CD4-positive, alpha-beta T cell (primary cell): Measurements from ENCODE around the gene FCAMR. TPM values are rescaled to one million over a fixed set of nuclear protein-coding genes. Genes with fewer than 3 reads are reported as not detected.
A peak's percentile ranks its signal among the peaks of the same experiment; 100 is the strongest.

Experiments
- ATAC-seq: fragments of 200-7000 bp; cut with Tn5 transposase; one replicate; pipeline ENCODE4 v1.10.0; 2022; ENCODE audit warnings: mild to moderate bottlenecking; ENCODE audit not compliant: poor library complexity
- CTCF ChIA-PET: fragments of 350-600 bp; sonication (Branson Sonifier 250); formaldehyde crosslinking; loops from one replicate; lab custom pipeline; 2021; ENCODE audit warnings: antibody characterized with exemption, inconsistent platforms; lab: Charles Lee
- POLR2A ChIA-PET: fragments of 350-600 bp; sonication (Branson Sonifier 250); formaldehyde crosslinking; loops from one replicate; lab custom pipeline; 2021; ENCODE audit warnings: antibody characterized with exemption, inconsistent platforms; lab: Charles Lee
- DNase-seq, 14 experiments: peaks; one replicate each; pipeline ENCODE4 v3.0.0-alpha.2; 2013 to 2020; ENCODE audit warnings: mixed read lengths in 2 of 14
- H3K27ac ChIP-seq, 2 donors: one replicate each; pipeline versions ENCODE4 v1.5.1 to v1.7.0; 2013; ENCODE audit warnings: low read length in 2 of 2, low read depth in 1 of 2, mild to moderate bottlenecking in 1 of 2
- H3K27me3 ChIP-seq, 2 experiments: 1 replicate in 1 of 2; 2 replicates in 1 of 2; pipeline versions ENCODE4 v1.6.1 to v1.7.0; 2013; ENCODE audit warnings: low read length in 2 of 2, control low read depth in 1 of 2, mild to moderate bottlenecking in 1 of 2, moderate library complexity in 1 of 2; ENCODE audit not compliant: insufficient read depth in 2 of 2, control insufficient read depth in 1 of 2
- H3K36me3 ChIP-seq: one replicate; pipeline ENCODE4 v1.6.1; 2013; ENCODE audit warnings: low read length, control low read depth; ENCODE audit not compliant: insufficient read depth
- H3K4me1 ChIP-seq: one replicate; pipeline ENCODE4 v1.6.1; 2013; ENCODE audit warnings: low read length, control low read depth; ENCODE audit not compliant: insufficient read depth
- H3K4me3 ChIP-seq: one replicate; pipeline ENCODE4 v1.5.1; 2013; ENCODE audit warnings: mild to moderate bottlenecking, low read length, moderate library complexity
- H3K9me3 ChIP-seq, 2 experiments: 1 replicate in 1 of 2; 2 replicates in 1 of 2; pipeline versions ENCODE4 v1.6.1 to v1.7.0; 2013; ENCODE audit warnings: low read length in 2 of 2, mild to moderate bottlenecking in 2 of 2, control low read depth in 1 of 2, moderate library complexity in 1 of 2; ENCODE audit not compliant: control insufficient read depth in 1 of 2, insufficient read depth in 1 of 2
- H3K27ac Mint-ChIP-seq: one replicate; pipeline ENCODE4 v1.8.0; 2020; ENCODE audit warnings: mixed read lengths
- H3K27me3 Mint-ChIP-seq: one replicate; pipeline ENCODE4 v1.8.0; 2021; ENCODE audit warnings: mixed read lengths
- H3K36me3 Mint-ChIP-seq: one replicate; pipeline ENCODE4 v1.8.0; 2021; ENCODE audit warnings: low read depth, mixed read lengths
- H3K4me1 Mint-ChIP-seq: one replicate; pipeline ENCODE4 v1.8.0; 2021; ENCODE audit warnings: low read depth, mixed read lengths
- H3K4me3 Mint-ChIP-seq: one replicate; pipeline ENCODE4 v1.8.0; 2020; ENCODE audit warnings: mild to moderate bottlenecking, mixed read lengths
- H3K9me3 Mint-ChIP-seq: one replicate; pipeline ENCODE4 v1.8.0; 2020; ENCODE audit warnings: mixed read lengths
- intact Hi-C, 2 experiments: fragments of 100-400 bp; cut with DNase I in 1 of 2; cut with micrococcal nuclease in 1 of 2; formaldehyde crosslinking; loops; one replicate each; pipeline versions ENCODE4 v1.15.1 to v1.9.0; 2023 to 2025; cut with DNase I, micrococcal nuclease
- total RNA-seq, 174 experiments: library from RNA in 2 of 174; stranded (reverse) in 2 of 174; gene quantifications; one replicate each; pipeline ENCODE4 v1.2.3 and lab custom pipeline; 2021 to 2026
- TF ChIP-seq, protein P1 (sequence below): fragments of 200-600 bp; IDR thresholded peaks from one replicate; pipeline ENCODE4 v1.8.0; 2022; ENCODE audit warnings: antibody characterized with exemption, mild to moderate bottlenecking

FCAMR gene
- total RNA-seq, 2 experiments from 2014 or later = not detected

GRCh38 chr1:207018707-207019106 lies 48.4 kb upstream of the FCAMR start:
- peaks cover 31% of the 10 kb centered on the region for H3K27me3 Mint-ChIP-seq
- Histone ChIP-seq H3K4me3 (no peak overlapping the region), H3K36me3 (no peaks in the 10 kb centered on the region), H3K4me1 (no peaks in the 10 kb centered on the region), H3K27ac (no peak overlapping the region), H3K27me3 (peaks cover 4 to 9% of the 10 kb centered on the region in 2 experiments), H3K9me3 (peaks cover 0 to 3% of the 10 kb centered on the region in 2 experiments)
- no peaks in the 10 kb centered on the region for H3K4me1 Mint-ChIP-seq
- ChIA-PET POLR2A (no interaction called here), CTCF (no interaction called here)
- no peaks in the 10 kb centered on the region for H3K36me3 Mint-ChIP-seq
- H3K27ac Mint-ChIP-seq = no peak overlapping the region
- no peak overlapping the region for H3K4me3 Mint-ChIP-seq
- intact Hi-C loops = no loop called here
- H3K9me3 Mint-ChIP-seq = no peaks in the 10 kb centered on the region
- TF ChIP-seq, protein P1, sequence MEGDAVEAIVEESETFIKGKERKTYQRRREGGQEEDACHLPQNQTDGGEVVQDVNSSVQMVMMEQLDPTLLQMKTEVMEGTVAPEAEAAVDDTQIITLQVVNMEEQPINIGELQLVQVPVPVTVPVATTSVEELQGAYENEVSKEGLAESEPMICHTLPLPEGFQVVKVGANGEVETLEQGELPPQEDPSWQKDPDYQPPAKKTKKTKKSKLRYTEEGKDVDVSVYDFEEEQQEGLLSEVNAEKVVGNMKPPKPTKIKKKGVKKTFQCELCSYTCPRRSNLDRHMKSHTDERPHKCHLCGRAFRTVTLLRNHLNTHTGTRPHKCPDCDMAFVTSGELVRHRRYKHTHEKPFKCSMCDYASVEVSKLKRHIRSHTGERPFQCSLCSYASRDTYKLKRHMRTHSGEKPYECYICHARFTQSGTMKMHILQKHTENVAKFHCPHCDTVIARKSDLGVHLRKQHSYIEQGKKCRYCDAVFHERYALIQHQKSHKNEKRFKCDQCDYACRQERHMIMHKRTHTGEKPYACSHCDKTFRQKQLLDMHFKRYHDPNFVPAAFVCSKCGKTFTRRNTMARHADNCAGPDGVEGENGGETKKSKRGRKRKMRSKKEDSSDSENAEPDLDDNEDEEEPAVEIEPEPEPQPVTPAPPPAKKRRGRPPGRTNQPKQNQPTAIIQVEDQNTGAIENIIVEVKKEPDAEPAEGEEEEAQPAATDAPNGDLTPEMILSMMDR = no peak
- DNase-seq (no peak), ATAC-seq (no peak)

DNA sequence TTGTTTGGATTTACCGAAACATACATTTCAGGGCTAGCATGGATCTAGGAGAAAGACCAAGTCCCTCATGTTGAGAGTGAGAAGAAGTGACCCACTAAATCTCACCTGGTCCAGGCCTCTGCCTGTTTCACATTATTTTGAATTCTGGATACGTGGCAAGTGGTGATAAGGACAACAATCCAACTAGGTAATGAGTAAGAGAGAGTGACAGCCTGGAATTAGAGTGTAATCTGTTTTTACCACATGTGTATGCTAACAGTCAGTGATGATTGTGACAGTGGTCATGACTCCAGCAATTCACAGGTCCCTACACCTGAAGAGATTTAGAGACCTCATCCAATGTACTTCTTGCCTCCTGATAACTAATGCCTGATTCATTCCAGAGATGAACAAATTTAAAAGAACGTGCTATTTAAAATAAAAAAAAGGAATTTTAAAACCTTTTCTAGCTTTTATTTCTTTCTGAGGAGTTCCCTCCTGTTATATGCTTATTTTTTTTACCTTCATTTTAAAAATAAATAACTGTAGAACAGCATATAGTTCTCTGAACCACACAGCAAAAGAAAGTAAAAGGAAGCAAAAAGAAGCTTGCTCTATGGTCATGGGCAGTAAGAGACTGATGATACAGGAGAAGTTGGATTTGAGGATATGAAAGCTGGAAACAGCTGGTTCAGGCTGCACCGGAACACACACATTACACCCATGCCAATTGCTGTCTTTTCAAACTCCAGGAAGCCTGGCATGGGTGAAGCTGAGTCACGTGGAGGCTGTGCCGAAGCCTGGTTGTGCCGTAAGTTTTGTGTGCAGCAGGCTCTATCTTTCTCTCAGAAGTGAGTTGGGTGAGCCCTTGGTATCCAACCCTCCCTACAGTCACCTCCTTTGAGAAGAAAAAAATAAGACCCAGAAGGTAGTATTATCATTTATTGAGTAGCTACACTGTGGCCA lies 47.6 kb upstream of the FCAMR start:
- Mint-ChIP-seq H3K4me1 (no peaks in the 10 kb centered on the region), H3K9me3 (no peaks in the 10 kb centered on the region), H3K27ac (no peak overlapping the region), H3K36me3 (no peaks in the 10 kb centered on the region), H3K27me3 (peaks cover 33% of the 10 kb centered on the region), H3K4me3 (no peak overlapping the region)
- ATAC-seq (no peak), DNase-seq (peak in 3 of 14 experiments; percentile 7 to 38 (median 28))
- intact Hi-C loops = no loop called here
- POLR2A ChIA-PET = no interaction called here
- H3K9me3 ChIP-seq = peaks cover 0 to 3% of the 10 kb centered on the region in 2 experiments
- peaks cover 4 to 9% of the 10 kb centered on the region in 2 experiments for H3K27me3 ChIP-seq
- H3K27ac ChIP-seq = no peak overlapping the region
- TF ChIP-seq, protein P1 = no peak
- H3K4me1 ChIP-seq = no peaks in the 10 kb centered on the region
- CTCF ChIA-PET = no interaction called here
- no peak overlapping the region for H3K4me3 ChIP-seq
- H3K36me3 ChIP-seq = no peaks in the 10 kb centered on the region

- Mint-ChIP-seq H3K9me3 (no peaks in the 10 kb centered on the region), H3K27me3 (peaks cover 33% of the 10 kb centered on the region), H3K4me3 (no peak overlapping the region), H3K4me1 (no peaks in the 10 kb centered on the region), H3K27ac (no peak overlapping the region), H3K36me3 (no peaks in the 10 kb centered on the region)
- ChIA-PET CTCF (no interaction called here), POLR2A (no interaction called here)
- H3K9me3 ChIP-seq = no peaks in the 10 kb centered on the region
- H3K27ac ChIP-seq = no peak overlapping the region
- ATAC-seq = no peak
- H3K4me3 ChIP-seq = no peak overlapping the region
- H3K27me3 ChIP-seq = peaks cover 5 to 9% of the 10 kb centered on the region in 2 experiments
- DNase-seq = no peak
- no peaks in the 10 kb centered on the region for H3K4me1 ChIP-seq
- intact Hi-C loops = no loop called here
- no peaks in the 10 kb centered on the region for H3K36me3 ChIP-seq
- TF ChIP-seq, protein P1 = no peak
Observed at GRCh38 chr1:207015791-207016190, 45.5 kb upstream of the FCAMR start.
